GM12878 (cell line): ENCODE results near the gene ACOT12. TPM values are rescaled to one million over a fixed set of nuclear protein-coding genes. Genes with fewer than 3 reads are reported as not detected.

Source experiments
- ATAC-seq: fragments of 200-7000 bp; cut with Tn5 transposase; 3 replicates; pipeline ENCODE4 v1.9.1; 2020; ENCODE audit warnings: mild to moderate bottlenecking, moderate library complexity
- BruUV-seq: library from RNA; stranded (reverse); fragments of 400-500 nt; replicated peaks from 2 replicates; lab custom pipeline; 2021; lab: Mats Ljungman, UMichigan
- CTCF ChIA-PET: fragments of 300-600 bp; sonication (Branson Sonifier 250); formaldehyde crosslinking; extraction: SDS; loops from one replicate; lab custom pipeline; 2021; ENCODE audit warnings: inconsistent platforms; lab: Yijun Ruan, JAX
- POLR2A ChIA-PET: fragments of 350-600 bp; formaldehyde crosslinking; extraction: SDS; loops from one replicate; lab custom pipeline; 2021; ENCODE audit warnings: inconsistent platforms; lab: Charles Lee
- RAD21 ChIA-PET: fragments of 300-600 bp; sonication (Branson Sonifier 250); formaldehyde crosslinking; loops from one replicate; lab custom pipeline; 2023; ENCODE audit warnings: antibody characterized with exemption; ENCODE audit not compliant: unreplicated experiment; lab: Charles Lee
- SMC1A ChIA-PET: fragments of 300-600 bp; sonication (Branson Sonifier 250); formaldehyde crosslinking; loops from one replicate; lab custom pipeline; 2023; ENCODE audit not compliant: unreplicated experiment, uncharacterized antibody; lab: Charles Lee
- DNase-seq: peaks from one replicate; pipeline ENCODE4 v3.0.0-alpha.2; 2011; ENCODE audit warnings: low read depth, low spot score
- FAIRE-seq: peaks from 3 replicates; lab custom pipeline; 2011; peaks lifted over from hg19 to GRCh38; lab: Jason Lieb, UNC
- H2AFZ ChIP-seq: 2 replicates; pipeline ENCODE4 v1.6.0; 2011; ENCODE audit warnings: low read depth, low read length, control low read depth; ENCODE audit not compliant: control insufficient read depth
- H3K27ac ChIP-seq: 2 replicates; pipeline ENCODE4 v1.5.1; 2011; ENCODE audit warnings: control low read depth; ENCODE audit not compliant: control insufficient read depth, insufficient read depth
- H3K27me3 ChIP-seq, 2 experiments: replicated peaks in 1 of 2; 2 replicates each; pipeline versions ENCODE4 v1.6.0 to v1.6.1; 2011; ENCODE audit warnings: low read length in 1 of 2; ENCODE audit not compliant: control insufficient read depth in 2 of 2, insufficient read depth in 2 of 2
- H3K36me3 ChIP-seq, 2 experiments: 2 replicates each; pipeline ENCODE4 v1.5.1; 2011; ENCODE audit warnings: low read length in 1 of 2; ENCODE audit not compliant: control insufficient read depth in 2 of 2, insufficient read depth in 2 of 2
- H3K4me1 ChIP-seq: 2 replicates; pipeline ENCODE4 v1.6.1; 2011; ENCODE audit warnings: mild to moderate bottlenecking, low read length, moderate library complexity, mixed read lengths; ENCODE audit not compliant: control insufficient read depth, insufficient read depth
- H3K4me2 ChIP-seq: 2 replicates; pipeline ENCODE4 v1.6.0; 2011; ENCODE audit warnings: control low read depth; ENCODE audit not compliant: control insufficient read depth, insufficient read depth
- H3K4me3 ChIP-seq: fragments of 200-600 bp; sonication (generic); 2 replicates; pipeline ENCODE4 v1.5.1; 2016
- H3K79me2 ChIP-seq: 2 replicates; pipeline ENCODE4 v1.6.0; 2011; ENCODE audit warnings: low read length; ENCODE audit not compliant: control insufficient read depth, insufficient read depth
- H3K9ac ChIP-seq: 2 replicates; pipeline ENCODE4 v1.8.0; 2011; ENCODE audit warnings: low read length, control low read depth, mixed read lengths; ENCODE audit not compliant: control insufficient read depth, insufficient read depth
- H3K9me3 ChIP-seq: replicated peaks from 3 replicates; pipeline ENCODE4 v1.5.1; 2011; ENCODE audit warnings: mild to moderate bottlenecking, low read length; ENCODE audit not compliant: control insufficient read depth, insufficient read depth
- H4K20me1 ChIP-seq: 2 replicates; pipeline ENCODE4 v1.6.0; 2011; ENCODE audit not compliant: control insufficient read depth, insufficient read depth
- BACH1 ChIP-seq: fragments of 450-650 bp; IDR thresholded peaks from 2 replicates; pipeline ENCODE4 v1.6.1; 2017; ENCODE audit warnings: mild to moderate bottlenecking, borderline replicate concordance
- HDAC2 ChIP-seq: fragments of 200-600 bp; sonication (generic); IDR thresholded peaks from 2 replicates; pipeline ENCODE4 v1.6.1; 2017
- MYB ChIP-seq: fragments of 150-350 bp; IDR thresholded peaks from 2 replicates; pipeline ENCODE4 v1.6.1; 2014; ENCODE audit warnings: mild to moderate bottlenecking, low read depth, low read length, borderline replicate concordance
- NBN ChIP-seq: fragments of 450-650 bp; IDR thresholded peaks from 2 replicates; pipeline ENCODE4 v1.6.1; 2016
- NFXL1 ChIP-seq: fragments of 450-650 bp; IDR thresholded peaks from 2 replicates; pipeline ENCODE4 v1.6.1; 2017; ENCODE audit warnings: antibody characterized with exemption, mild to moderate bottlenecking, borderline replicate concordance
- NFYB ChIP-seq: IDR thresholded peaks from 2 replicates; pipeline ENCODE4 v1.6.1; 2011; ENCODE audit warnings: low read depth, mild to moderate bottlenecking, low read length, improper control_type of control experiment, moderate library complexity; ENCODE audit not compliant: insufficient read depth
- NR2F1 ChIP-seq: fragments of 450-650 bp; conservative IDR thresholded peaks from 2 replicates; pipeline ENCODE4 v1.6.1; 2017; ENCODE audit warnings: mild to moderate bottlenecking
- PAX5 ChIP-seq: IDR thresholded peaks from 2 replicates; pipeline ENCODE4 v1.6.1; 2011; ENCODE audit warnings: low read depth, low read length, borderline replicate concordance
- POU2F2 ChIP-seq: IDR thresholded peaks from 3 replicates; pipeline ENCODE4 v1.6.1; 2011; ENCODE audit warnings: low read depth, mild to moderate bottlenecking, low read length, borderline replicate concordance
- SREBF1 ChIP-seq: IDR thresholded peaks from 2 replicates; pipeline ENCODE4 v1.6.1; 2012; ENCODE audit warnings: mild to moderate bottlenecking, low read length
- TARDBP ChIP-seq: IDR thresholded peaks from 2 replicates; pipeline ENCODE4 v1.6.1; 2016; ENCODE audit warnings: borderline replicate concordance
- ZBED1 ChIP-seq: IDR thresholded peaks from 2 replicates; pipeline ENCODE4 v1.6.1; 2016; ENCODE audit warnings: borderline replicate concordance
- WGBS: methylation state at CpG from one replicate; pipeline ENCODE4 v1.1.6; 2016; ENCODE audit warnings: low lambda C conversion rate; ENCODE audit not compliant: insufficient replicate concordance, insufficient coverage; ENCODE audit errors: missing lambda C conversion rate; 5-methylcytosine and 5-hydroxymethylcytosine counted together
- in situ Hi-C: fragments of 300-500 bp; cut with MboI; formaldehyde crosslinking; loops from 9 replicates; pipeline ENCODE4 v1.14.3; 2018; ENCODE audit warnings: mixed read lengths
- intact Hi-C: fragments of 100-400 bp; cut with micrococcal nuclease; formaldehyde crosslinking; loops from one replicate; pipeline ENCODE4 v1.14.2; 2022; ENCODE audit not compliant: unreplicated experiment
- polyA plus RNA-seq, 11 experiments: library from polyadenylated mRNA; depleted of rRNA in 4 of 11; unstranded in 6 of 11; stranded (reverse) in 5 of 11; fragments of >200 nt; fragmentation: Nextera tagmentation in 4 of 11; fragmentation: Illumina TruSeq in 1 of 11; extraction: Ambion mirVana in 4 of 11; extraction: Trizol in 1 of 11; gene quantifications; 1 replicate in 1 of 11; 2 replicates in 10 of 11; pipeline versions ENCODE4 v1.2.1 to v1.2.3, GENCODE V29; 2011 to 2016; ENCODE audit warnings: inconsistent platforms in 2 of 11, missing spikeins in 2 of 11, low read depth in 1 of 11
- total RNA-seq, 4 experiments: library from RNA; depleted of rRNA in 3 of 4; stranded (reverse); fragments of >200 nt in 3 of 4; fragmentation: Illumina TruSeq in 1 of 4; extraction: Trizol in 1 of 4; gene quantifications; 2 replicates each; pipeline versions ENCODE4 v1.2.1 to v1.2.3, GENCODE V29; 2013 to 2021
- TF ChIP-seq, protein P1 (sequence below): IDR thresholded peaks from 2 replicates; pipeline ENCODE4 v1.6.1; 2012; ENCODE audit warnings: mild to moderate bottlenecking, low read depth, low read length
- TF ChIP-seq, protein P2 (sequence below): fragments of 150-350 bp; IDR thresholded peaks from 2 replicates; pipeline ENCODE4 v1.6.1; 2014; ENCODE audit warnings: mild to moderate bottlenecking, low read depth, low read length
- TF ChIP-seq, protein P3 (sequence below): fragments of 150-350 bp; IDR thresholded peaks from 2 replicates; pipeline ENCODE4 v1.6.1; 2016; ENCODE audit warnings: low read depth, low read length

The ACOT12 gene
- total and polyA plus RNA-seq, 10 of the 15 experiments (the other 5 are each of a cell fraction or from before 2014, with no cell fraction given), result 0.08 TPM; not detected in 9

- TF ChIP-seq, protein P1, sequence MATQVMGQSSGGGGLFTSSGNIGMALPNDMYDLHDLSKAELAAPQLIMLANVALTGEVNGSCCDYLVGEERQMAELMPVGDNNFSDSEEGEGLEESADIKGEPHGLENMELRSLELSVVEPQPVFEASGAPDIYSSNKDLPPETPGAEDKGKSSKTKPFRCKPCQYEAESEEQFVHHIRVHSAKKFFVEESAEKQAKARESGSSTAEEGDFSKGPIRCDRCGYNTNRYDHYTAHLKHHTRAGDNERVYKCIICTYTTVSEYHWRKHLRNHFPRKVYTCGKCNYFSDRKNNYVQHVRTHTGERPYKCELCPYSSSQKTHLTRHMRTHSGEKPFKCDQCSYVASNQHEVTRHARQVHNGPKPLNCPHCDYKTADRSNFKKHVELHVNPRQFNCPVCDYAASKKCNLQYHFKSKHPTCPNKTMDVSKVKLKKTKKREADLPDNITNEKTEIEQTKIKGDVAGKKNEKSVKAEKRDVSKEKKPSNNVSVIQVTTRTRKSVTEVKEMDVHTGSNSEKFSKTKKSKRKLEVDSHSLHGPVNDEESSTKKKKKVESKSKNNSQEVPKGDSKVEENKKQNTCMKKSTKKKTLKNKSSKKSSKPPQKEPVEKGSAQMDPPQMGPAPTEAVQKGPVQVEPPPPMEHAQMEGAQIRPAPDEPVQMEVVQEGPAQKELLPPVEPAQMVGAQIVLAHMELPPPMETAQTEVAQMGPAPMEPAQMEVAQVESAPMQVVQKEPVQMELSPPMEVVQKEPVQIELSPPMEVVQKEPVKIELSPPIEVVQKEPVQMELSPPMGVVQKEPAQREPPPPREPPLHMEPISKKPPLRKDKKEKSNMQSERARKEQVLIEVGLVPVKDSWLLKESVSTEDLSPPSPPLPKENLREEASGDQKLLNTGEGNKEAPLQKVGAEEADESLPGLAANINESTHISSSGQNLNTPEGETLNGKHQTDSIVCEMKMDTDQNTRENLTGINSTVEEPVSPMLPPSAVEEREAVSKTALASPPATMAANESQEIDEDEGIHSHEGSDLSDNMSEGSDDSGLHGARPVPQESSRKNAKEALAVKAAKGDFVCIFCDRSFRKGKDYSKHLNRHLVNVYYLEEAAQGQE, result no peak
- TF ChIP-seq ZBED1, result no peak
Measured at GRCh38 chr5:81359108-81359507, 34.8 kb downstream of the ACOT12 start (continued).

GRCh38 chr5:81355291-81356251 lies 38.4 kb downstream of the ACOT12 start:
- H3K9ac ChIP-seq, result no peak overlapping the region
- SMC1A ChIA-PET, result no interaction called here
- no peaks in the 10 kb centered on the region for H3K36me3 ChIP-seq
- H3K79me2 ChIP-seq, result no peaks in the 10 kb centered on the region
- BruUV-seq, result no TSS peak
- H2AFZ ChIP-seq, result no peak overlapping the region
- H4K20me1 ChIP-seq, result no peaks in the 10 kb centered on the region
- in situ Hi-C loops (no loop called here), intact Hi-C loops (no loop called here)
- H3K4me2 ChIP-seq, result no peak overlapping the region
- no peak overlapping the region for H3K4me3 ChIP-seq
- RAD21 ChIA-PET, result no interaction called here
- no peaks in the 10 kb centered on the region for H3K9me3 ChIP-seq
- DNase-seq (no peak), FAIRE-seq (no peak), ATAC-seq (no peak)
- POLR2A ChIA-PET, result no interaction called here
- H3K27ac ChIP-seq, result no peak overlapping the region
- WGBS, result 33% methylated on average over 10 of the region's 11 CpGs
- no peaks in the 10 kb centered on the region for H3K4me1 ChIP-seq
- peaks cover 0 to 3% of the 10 kb centered on the region in 2 experiments; a peak in 2 of 4 replicates for H3K27me3 ChIP-seq
- CTCF ChIA-PET, result no interaction called here
- TF ChIP-seq NBN (no peak), POU2F2 (no peak), SREBF1 (no peak), BACH1 (no peak), TARDBP (no peak), PAX5 (no peak), NR2F1 (no peak), HDAC2 (no peak), NFXL1 (no peak), NFYB (no peak), MYB (no peak)
- TF ChIP-seq, protein P2, sequence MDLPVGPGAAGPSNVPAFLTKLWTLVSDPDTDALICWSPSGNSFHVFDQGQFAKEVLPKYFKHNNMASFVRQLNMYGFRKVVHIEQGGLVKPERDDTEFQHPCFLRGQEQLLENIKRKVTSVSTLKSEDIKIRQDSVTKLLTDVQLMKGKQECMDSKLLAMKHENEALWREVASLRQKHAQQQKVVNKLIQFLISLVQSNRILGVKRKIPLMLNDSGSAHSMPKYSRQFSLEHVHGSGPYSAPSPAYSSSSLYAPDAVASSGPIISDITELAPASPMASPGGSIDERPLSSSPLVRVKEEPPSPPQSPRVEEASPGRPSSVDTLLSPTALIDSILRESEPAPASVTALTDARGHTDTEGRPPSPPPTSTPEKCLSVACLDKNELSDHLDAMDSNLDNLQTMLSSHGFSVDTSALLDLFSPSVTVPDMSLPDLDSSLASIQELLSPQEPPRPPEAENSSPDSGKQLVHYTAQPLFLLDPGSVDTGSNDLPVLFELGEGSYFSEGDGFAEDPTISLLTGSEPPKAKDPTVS, result no peak
- TF ChIP-seq, protein P3, sequence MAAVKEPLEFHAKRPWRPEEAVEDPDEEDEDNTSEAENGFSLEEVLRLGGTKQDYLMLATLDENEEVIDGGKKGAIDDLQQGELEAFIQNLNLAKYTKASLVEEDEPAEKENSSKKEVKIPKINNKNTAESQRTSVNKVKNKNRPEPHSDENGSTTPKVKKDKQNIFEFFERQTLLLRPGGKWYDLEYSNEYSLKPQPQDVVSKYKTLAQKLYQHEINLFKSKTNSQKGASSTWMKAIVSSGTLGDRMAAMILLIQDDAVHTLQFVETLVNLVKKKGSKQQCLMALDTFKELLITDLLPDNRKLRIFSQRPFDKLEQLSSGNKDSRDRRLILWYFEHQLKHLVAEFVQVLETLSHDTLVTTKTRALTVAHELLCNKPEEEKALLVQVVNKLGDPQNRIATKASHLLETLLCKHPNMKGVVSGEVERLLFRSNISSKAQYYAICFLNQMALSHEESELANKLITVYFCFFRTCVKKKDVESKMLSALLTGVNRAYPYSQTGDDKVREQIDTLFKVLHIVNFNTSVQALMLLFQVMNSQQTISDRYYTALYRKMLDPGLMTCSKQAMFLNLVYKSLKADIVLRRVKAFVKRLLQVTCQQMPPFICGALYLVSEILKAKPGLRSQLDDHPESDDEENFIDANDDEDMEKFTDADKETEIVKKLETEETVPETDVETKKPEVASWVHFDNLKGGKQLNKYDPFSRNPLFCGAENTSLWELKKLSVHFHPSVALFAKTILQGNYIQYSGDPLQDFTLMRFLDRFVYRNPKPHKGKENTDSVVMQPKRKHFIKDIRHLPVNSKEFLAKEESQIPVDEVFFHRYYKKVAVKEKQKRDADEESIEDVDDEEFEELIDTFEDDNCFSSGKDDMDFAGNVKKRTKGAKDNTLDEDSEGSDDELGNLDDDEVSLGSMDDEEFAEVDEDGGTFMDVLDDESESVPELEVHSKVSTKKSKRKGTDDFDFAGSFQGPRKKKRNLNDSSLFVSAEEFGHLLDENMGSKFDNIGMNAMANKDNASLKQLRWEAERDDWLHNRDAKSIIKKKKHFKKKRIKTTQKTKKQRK, result no peak
